Stimulated activated CD8-positive, alpha-beta memory T cell treated with anti-CD3 and anti-CD28 coated beads, Interleukin-4, amount 100 ng/mL, for 24 hours (primary cell): ENCODE results near the gene PRSS3.
A peak's percentile ranks its signal among the peaks of the same experiment; 100 is the strongest.
"Not testable (repeated sequence)": the region's sequence is repeated elsewhere in the genome, so short reads cannot be mapped to it uniquely, and the experiment has no call there.

Experiments used
- DNase-seq: peaks from one replicate; pipeline ENCODE4 v3.0.0-alpha.2; 2020; ENCODE audit warnings: low read depth

The PRSS3 gene

DNA sequence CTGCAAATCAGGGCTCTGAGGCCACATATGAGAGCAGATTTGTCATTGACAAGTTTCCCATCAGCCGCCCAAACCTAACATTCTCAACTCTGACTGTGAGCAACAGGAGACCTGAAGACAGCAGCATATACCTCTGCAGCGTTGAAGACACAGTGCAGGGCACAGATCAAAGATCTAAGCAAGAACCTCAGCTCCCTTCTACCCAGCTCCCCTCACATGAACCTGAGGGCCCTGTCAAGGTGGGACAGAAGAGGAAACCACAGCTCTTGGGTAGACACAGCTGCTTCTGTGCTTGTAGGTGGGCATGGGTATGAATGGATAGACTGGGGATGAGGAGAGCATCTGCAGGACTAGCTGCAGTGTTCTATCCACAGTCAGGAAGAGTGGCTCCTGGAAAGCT is 8.7 kb upstream of the PRSS3 start:
- DNase-seq = no peak

DNA sequence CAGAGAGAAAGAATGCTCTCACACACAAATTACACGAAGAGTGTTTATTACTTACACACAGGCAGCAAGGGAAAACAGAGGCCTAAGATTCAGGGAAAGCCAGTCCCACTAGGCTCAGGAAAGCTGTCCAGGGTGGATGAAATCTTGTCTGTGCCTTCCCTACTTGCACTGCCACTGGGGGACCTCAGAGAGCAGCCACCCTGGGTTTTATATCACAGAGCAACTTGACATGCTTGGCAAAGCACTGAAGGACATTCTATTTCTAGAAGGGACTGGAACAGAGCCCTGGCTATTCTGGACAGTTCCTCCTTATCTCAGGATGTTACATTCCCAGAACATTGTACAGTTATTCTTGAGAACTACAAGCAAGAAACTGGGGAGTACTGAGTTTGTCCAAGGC is 7.5 kb upstream of the PRSS3 start:
- DNase-seq = no peak

DNA sequence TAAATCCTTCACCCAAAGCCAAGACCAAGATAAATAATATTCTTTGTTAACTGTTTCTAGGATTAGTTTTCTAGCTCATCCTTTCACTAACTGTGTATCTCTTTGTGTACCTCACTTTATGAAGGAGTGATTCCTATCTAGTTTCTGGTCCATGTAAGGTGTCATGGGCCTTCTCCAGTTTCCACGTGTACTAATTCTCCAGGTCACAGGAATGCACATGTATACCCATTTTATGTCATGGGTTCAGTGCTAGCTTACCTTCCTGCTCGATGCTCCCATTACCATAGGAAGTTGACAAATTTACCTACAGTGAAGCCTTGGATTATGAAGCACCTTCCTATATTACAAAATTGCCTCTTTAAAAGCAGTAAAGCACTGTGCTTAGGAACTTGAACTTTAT is 5.9 kb upstream of the PRSS3 start:
- not testable (repeated sequence) for DNase-seq

DNA sequence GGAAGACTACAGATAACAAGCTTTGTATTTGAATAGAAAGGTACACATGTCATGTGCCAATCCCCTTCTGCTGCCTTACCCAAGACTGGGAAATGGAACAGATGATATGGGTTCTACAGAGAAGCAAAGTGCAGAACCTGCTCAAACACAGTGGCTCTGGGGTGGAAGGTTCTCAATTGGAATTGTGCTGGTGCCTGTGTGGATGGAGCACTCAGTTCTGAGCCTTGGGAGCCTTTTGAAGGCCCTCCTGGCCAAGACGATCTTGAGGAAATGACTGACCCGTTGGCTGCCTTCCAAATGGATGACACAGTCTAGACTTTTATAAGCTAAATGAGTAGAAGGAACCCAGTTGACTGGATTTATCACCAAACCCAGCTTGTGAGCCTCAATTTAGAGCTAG is 4.2 kb upstream of the PRSS3 start:
- DNase-seq = no peak

DNA sequence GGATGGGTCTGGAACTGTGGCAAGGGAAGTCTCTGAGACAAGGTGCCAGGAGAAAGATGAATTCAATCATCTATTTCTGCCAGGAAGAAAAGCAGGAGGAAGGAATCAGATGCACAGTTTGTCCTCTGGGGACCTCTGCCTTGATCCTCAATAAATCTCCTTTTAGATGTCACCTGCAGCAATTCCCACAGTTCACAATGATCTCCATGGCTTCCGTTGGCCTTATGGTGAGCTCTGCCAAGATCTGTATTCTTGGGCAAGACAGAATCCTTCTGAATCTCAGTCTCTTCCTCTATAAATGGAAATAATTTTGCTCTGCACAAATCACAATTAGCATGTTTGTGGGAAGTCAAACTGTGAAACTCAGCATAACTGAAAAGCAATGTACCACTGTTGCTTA is 1.9 kb upstream of the PRSS3 start:
- DNase-seq = not testable (repeated sequence)

DNA sequence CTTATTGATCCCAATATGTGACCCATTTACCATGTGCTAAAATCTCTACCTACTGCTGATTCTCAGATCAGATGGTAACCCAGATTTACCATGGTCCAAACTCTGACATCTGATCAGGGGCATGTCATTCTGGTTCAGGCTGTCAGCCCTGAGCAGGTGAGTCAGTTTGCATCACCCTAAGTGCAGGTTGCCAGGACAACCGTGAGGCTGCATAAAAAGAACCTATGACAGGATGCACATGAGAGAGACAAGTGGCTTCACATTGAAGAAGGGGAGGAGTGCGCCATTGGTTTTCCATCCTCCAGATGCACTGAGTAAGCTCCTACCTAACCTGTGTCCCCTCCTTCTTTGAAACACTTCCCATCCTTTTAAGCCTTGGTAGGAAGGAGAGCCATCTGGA is 801 bp upstream of the PRSS3 start:
- no peak for DNase-seq

DNA sequence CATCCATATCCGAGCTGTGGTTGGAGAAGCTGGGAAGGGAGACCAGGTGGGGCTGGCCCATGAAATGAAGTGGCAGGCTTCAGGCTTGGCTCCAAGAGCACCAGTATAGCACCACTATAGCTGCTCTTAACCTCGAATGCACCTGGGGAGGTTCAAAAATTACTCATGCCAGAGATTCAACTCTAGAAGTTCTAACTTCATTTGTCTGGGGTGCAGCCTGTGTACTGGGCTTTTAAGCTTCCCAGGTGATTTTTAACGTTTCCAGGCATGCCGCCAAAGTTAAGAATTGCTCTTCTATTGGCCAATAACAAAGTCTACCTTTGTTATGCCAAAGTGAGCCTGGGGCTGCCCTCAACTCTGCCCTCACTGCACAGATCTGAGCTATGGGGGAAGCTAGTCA is 458 bp downstream of the PRSS3 start:
- DNase-seq = no peak

DNA sequence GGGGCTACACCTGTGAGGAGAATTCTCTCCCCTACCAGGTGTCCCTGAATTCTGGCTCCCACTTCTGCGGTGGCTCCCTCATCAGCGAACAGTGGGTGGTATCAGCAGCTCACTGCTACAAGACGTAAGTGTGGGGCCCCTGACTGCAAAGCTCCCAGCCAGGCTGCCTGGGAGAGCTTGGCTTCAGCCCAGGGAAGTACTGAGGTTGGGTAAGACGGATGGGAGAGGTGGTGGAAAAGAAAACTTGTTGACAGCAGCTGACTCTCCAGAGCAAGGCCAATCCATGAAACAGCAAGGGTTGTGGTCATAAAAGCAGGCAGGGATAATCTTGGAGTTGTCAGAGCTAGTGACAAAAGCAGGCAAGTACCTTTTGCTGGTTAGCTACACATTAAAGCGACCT is 1.3 kb downstream of the PRSS3 start:
- DNase-seq = not testable (repeated sequence)

DNA sequence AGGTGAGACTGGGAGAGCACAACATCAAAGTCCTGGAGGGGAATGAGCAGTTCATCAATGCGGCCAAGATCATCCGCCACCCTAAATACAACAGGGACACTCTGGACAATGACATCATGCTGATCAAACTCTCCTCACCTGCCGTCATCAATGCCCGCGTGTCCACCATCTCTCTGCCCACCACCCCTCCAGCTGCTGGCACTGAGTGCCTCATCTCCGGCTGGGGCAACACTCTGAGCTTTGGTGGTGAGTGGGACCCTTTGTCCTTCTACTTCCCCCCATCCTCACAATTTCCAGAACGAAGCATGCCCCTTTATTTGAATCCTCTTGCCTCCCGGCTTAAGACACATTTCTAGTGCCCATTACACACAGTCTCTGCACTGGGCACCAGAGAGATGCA is 2.5 kb downstream of the PRSS3 start:
- DNase-seq = no peak

DNA sequence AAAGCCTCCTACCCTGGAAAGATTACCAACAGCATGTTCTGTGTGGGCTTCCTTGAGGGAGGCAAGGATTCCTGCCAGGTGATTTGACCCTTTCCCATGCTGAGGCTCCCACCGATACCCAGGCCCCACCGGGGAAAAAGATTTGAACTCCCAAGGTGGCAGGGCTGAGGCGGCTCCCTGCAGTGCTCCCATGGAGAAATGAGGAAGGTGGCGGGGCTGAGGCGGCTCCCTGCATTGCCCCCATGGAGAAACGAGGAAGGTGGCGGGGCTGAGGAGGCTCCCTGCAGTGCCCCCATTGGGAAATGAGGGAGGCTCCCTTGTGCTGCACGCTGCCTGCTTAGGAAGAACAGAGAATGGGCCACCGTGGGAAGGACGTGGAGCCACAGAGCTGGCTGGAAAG is 3.2 kb downstream of the PRSS3 start:
- DNase-seq = no peak

DNA sequence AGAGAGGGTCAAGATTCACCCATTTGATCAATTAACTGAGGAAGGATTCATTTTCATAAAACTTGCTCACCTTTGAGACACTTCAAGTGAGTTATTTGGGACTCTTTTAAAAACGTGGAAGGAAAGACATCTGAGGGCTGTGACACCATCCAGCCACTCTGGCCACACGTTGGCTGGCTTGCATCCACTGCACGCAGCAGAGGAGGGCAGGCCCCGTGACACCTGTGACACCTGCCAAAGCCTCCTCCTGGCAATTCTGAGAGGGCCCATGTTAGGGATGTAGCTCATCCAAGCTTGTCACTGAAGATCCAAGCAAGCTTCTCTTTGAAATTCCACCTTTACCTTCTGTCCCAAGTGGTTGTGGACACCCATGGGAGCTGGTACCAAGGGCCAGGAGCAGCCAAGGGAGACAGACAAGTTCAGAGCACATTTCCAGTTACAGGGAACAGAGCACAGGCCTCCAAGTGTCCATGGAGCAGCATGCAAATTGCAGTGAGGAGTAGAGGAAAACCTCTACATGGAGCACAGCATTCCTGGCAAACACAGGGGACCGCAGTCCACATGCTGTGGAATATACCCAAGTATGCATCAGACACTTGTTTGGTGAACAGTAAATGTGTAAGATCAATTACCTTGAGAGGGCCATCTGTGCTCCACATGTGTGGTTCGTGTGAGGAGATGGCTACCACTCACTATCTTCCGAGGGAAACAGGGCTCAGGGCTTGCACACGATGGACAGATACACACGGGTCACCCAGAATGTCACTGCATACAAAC is 4.8 kb downstream of the PRSS3 start:
- no peak for DNase-seq

DNA sequence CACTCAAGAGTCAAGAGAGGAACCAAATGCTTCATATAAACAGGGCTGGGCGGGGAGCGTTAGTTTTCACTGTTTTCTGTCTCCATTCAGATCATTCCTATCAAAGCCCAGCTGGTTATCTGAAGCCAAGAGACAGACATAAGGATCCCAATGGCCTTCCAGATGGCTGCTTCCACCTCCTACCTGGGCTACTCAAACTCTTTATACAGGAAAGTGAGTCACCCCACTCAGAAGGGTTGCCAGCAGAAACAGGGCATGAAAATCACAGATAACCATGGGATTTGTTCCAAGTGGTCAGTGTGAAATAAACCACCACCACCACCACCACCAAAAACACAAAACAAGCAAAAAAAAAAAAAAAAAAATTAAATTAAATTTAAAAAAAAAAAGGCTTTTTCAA is 5.5 kb downstream of the PRSS3 start:
- DNase-seq = no peak

DNA sequence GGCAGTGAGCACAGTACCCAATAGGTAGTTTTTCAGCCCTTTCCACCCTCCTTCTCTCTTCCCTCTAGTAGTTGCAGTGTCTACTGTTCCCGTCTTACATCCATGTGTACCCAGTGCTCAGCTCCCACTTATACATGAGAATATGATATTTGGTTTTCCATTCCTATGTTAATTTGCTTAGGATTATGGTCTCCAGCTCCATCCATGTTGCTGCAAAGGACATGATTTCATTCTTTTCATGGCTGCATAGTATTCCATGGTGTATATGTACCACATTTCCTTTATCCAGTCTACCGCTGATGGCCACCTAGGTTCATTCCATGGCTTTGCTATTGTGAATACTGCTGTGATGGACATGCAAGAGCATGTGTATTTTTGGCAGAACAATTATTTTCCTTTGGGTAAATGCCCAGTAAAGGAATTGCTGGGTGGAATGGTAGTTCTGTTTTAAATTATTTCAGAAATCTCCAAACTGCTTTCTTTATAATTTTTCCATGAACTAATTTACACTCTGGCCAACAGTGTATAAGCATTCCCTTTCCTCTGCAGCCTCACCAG is 6.7 kb downstream of the PRSS3 start:
- not testable (repeated sequence) for DNase-seq

DNA sequence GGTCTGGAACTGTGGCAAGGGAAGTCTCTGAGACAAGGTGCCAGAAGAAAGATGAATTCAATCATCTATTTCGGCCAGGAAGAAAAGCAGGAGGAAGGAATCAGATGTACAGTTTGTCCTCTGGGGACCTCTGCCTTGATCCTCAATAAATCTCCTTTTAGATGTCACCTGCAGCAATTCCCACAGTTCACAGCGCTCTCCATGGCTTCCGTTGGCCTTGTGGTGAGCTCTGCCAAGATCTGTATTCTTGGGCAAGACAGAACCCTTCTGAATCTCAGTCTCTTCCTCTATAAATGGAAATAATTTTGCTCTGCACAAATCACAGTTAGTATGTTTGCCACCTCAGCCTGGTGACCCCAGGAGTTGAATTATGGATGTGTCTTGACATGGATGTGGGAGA is 8.8 kb downstream of the PRSS3 start:
- not testable (repeated sequence) for DNase-seq

DNA sequence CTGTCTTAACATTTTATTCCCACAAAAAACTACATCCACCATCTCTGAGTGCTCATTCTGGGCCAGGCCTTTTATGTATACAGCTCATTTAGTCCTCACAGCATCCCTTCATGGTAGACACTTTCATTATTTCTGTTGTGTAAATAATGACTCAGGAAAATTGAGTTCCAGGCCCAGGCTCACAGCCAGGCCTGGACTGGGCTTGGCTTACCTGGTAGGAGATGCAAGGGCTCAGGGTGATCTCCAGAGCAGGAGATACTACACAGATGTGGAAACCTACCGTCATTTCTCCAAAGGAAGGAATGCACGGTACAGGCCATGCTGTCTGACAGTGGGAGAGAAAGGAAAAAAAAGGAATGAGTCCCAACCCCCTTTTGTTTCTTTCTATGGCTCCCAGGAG is 11.8 kb downstream of the PRSS3 start:
- not testable (repeated sequence) for DNase-seq

DNA sequence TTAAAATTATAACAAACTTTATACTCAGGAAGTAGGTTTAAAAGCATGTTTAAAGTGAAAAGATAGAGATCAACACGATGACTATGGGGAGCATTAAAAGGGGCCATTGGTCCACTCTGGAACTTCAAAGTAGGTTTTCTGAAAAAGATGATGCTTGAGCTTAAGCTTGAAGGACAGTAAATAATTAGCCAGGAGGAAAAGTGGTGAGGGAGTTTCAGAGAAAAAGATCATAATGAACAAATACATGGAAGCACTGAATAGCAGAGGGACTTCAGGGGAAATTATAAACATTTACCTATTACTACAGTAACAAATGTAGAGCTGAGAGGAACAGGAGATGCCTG is 13.6 kb downstream of the PRSS3 start:
- DNase-seq = not testable (repeated sequence)

DNA sequence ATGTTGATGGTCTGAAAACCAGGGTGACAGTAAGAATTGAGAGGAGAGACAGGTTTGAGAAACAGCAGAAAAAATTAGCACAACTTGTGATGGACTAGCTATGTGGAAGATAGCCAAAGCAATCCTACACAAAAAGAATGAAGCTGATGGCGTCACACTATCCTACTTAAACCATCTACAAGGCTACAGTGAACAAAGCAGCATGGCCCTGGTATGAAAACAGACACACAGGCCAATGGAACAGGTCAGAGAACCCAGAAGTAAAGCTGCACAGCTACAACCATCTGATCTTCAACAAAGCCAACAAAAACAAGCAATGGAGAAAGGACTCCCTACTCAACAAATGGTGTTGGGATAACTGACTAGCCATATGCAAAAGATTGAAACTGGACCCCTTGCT is 14.1 kb downstream of the PRSS3 start:
- no peak for DNase-seq

DNA sequence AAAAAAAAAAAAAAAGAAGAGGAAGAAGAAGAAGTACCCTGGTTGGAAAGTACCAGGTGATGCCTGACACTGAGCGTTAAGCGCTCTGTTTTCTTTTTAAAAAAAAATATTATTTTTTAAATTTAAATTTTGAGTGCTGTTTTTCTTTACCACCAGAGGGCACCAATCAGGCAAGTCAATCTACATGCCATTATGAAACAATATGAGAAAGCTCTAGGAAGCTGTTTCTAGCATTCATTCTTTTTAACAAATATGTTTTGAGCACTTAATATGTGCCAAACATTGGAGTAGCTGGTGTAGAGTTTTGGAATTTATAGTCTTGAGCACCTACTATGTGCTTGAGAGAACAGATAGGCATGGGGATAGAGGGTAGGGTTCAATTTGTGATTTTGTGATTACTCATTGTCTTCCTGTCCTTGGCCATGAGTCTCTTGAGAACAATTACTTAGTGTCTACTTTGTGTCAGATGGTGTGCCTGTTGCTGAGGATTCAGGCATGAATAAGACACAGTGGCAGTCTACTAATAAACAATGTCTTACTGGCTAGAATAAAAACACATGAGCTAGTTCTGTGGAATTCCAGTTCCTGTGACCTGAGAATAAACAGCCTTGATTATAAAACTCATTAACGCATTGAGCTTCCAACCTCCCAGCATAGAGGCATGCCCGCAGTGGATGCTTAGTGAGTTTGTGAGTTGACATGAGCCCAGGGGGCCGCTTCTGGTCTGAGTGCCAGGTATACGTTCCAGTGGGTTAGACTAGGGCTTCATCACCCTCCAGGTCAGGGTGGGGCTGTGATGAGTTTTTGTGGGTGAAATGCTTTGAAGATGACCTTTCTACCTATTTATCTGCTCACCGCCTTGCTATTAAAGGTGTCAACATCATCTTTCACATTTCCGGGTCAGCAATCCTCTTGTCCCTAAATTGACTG is 18.6 kb downstream of the PRSS3 start:
- DNase-seq = no peak

DNA sequence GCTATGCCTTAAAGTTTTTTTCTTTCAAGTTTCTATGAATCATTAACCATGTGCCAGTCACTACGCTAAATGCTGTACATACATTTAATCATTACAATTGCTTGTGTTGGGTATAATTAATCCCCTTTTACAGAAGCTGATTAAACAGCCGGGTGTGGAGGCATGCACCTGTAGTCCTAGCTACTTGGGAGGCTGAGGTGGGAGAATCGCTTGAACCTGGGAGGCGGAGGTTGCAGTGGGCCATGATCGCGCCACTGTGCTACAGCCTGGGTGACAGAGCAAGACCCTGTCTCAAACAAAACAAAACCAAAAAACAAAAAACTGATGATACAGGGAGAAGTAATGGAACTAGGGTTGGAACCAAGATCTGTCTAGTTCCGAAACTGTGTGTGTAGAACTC is 20.4 kb downstream of the PRSS3 start:
- DNase-seq = no peak

DNA sequence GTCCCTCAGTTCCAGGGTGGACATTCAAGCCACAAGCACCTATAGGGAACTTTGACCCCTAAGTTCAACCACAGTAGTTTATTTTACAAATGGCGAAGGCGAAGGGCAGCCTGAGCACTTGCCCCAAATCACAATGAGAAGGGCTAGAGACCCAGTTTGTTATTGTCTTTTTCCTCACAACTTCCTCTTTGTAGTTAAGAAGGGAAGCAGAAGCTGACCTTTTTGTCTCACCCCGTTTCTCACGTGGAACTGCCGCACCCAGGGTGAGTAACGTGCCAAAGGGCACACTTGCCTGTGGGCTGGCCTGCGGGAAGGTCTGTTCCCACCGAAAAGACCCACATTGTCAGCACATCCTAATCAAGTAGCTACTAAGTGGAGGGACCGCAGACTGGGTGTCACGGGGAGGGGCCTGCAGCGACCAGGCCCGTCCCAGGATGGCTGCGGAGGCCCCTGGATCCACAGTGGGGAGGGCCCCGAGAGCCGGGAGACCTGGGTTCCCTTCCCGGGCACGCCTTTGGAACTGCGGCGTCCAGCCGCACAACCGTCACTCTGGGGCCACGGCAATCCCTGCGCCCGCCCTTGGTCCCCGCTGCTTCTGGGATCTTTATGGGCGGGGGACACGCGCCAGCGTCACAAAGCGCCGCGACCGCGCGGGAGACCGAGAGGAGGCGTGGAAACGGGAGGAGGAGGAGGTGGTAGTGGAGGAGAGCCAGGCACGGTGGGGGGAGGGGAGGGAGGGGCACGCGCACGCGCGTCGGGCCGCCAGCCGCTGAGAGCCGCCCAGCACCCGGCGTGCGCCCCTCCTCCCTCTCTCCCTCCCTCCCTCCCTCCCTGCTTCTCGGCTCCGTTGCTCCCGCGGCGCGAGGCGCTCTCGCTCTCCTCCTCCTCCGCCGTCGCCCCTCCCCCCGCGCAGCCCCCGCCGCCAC is 21.2 kb downstream of the PRSS3 start, which contains the start of gene UBE2R2:
Gene UBE2R2, plus strand, starts transcription at position 834 of the 926 bp plus-strand sequence. CDS start 598 bp downstream, outside the sequence.
- DNase-seq = peak; percentile 90

DNA sequence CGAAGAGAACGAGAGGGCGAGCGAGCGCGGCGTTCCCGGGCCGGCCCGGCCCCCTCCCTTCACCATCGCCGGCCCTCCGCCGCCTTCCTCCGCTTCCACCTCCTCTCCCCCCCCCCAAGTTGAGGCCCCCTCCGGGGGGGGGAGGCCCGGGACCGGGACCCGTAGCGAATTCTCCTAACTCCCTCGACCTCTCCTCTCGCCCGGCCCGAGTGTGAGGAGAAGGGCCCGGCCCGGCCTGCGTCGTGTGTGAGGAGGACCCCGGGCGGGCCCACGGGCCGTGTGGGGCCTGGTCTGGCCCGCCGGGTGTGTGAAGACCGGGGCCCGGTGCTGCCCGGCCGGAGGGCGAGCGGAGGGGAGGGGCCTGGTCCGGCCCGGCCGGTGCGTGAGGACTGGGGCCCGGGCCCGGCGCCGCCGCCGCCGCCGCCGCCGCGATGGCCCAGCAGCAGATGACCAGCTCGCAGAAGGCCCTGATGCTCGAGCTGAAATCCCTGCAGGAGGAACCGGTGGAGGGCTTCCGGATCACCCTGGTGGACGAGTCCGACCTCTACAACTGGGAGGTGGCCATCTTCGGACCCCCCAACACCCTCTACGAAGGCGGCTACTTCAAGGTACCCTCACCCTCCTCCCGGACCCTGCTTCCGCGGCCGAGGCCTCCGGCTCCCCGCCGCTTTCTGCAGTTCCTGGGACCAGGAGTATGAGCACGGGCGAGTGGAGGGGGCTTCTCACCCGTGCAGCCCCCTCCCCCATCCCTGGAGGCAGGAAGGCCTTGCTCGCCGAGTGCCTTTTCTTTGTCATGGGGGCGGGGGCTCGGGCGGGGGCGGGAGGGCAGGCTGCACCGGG is 22.2 kb downstream of the PRSS3 start:
- peak; percentile 7 for DNase-seq
